IPS-20b (cell line): ENCODE results near the gene PSMD7.
"Not testable (repeated sequence)": the region's sequence is repeated elsewhere in the genome, so short reads cannot be mapped to it uniquely, and the experiment has no call there.

Experiments used
- H3K27ac ChIP-seq: one replicate; pipeline ENCODE4 v1.5.1; 2013; ENCODE audit warnings: low read length
- H3K27me3 ChIP-seq: 2 replicates; pipeline ENCODE4 v1.6.1; 2013; ENCODE audit warnings: mild to moderate bottlenecking, low read length, inconsistent platforms; ENCODE audit not compliant: insufficient read depth
- H3K36me3 ChIP-seq: 2 replicates; pipeline ENCODE4 v1.6.1; 2013; ENCODE audit warnings: low read depth, mild to moderate bottlenecking, inconsistent platforms, low read length, moderate library complexity; ENCODE audit not compliant: insufficient read depth
- H3K4me1 ChIP-seq: 2 replicates; pipeline ENCODE4 v1.6.1; 2013; ENCODE audit warnings: mild to moderate bottlenecking, control low read depth, inconsistent platforms, low read length, moderate library complexity; ENCODE audit not compliant: insufficient read depth
- H3K4me3 ChIP-seq: 2 replicates; pipeline ENCODE4 v1.5.1; 2013; ENCODE audit warnings: mild to moderate bottlenecking, low read length, inconsistent platforms
- H3K9ac ChIP-seq: 2 replicates; pipeline ENCODE4 v1.6.1; 2013; ENCODE audit warnings: low read depth, mild to moderate bottlenecking, inconsistent platforms, low read length, moderate library complexity
- H3K9me3 ChIP-seq: 2 replicates; pipeline ENCODE4 v1.6.1; 2013; ENCODE audit warnings: mild to moderate bottlenecking, low read depth, low read length, inconsistent platforms; ENCODE audit not compliant: insufficient read depth

Gene PSMD7

DNA sequence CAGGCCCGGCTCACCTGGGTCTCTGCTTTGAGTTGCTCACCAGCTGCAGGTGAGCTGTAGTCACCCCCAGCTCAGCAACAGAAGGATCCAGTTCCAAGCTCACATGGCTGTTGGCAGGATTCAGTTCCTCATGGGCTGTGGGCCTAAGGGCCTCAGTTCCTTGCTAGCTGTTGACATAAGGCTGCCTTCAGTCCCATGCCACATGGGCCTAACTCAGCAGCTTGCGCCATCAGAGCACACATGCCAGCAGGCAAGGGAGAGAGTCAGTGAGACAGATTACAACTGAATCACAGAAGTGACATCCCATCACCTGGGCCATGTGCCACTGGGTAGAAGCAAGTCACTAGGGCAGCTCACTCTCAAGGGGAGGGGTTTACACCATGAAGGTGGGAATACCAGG, 24.7 kb downstream of the PSMD7 start:
- no peak overlapping the region for H3K27ac ChIP-seq
- no peaks in the 10 kb centered on the region for H3K27me3 ChIP-seq
- no peaks in the 10 kb centered on the region for H3K9me3 ChIP-seq
- H3K9ac ChIP-seq, result no peak overlapping the region
- H3K36me3 ChIP-seq, result peaks cover 11% of the 10 kb centered on the region; the same call in 1 of the 2 replicates
- H3K4me3 ChIP-seq, result no peak overlapping the region
- H3K4me1 ChIP-seq, result 0 out of 2 replicates have a peak, but pooled peaks cover 4% of the 10 kb centered on the region

DNA sequence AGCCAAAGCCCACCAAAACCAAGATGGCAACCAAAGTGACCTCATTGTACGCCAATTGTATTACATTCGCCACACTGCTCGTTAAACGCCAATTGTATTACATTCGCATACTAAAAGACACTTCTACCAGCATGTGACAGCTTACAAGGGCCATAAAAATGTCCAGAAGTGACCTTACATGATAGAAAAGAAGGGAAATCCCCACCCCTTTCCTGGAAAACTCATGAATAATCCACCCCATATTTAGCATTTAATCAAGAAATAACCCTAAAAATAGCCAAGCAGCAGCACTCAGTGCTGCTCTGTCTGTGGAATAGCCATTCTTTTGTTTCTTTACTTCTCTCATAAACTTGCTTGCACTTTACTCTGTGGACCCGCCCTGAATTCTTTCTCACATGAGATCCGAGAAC, 25.7 kb downstream of the PSMD7 start:
- 0 out of 2 replicates have a peak, but pooled peaks cover 4% of the 10 kb centered on the region for H3K4me1 ChIP-seq
- no peak overlapping the region for H3K4me3 ChIP-seq
- no peaks in the 10 kb centered on the region for H3K9me3 ChIP-seq
- peaks cover 20% of the 10 kb centered on the region for H3K36me3 ChIP-seq
- no peaks in the 10 kb centered on the region for H3K27me3 ChIP-seq
- H3K9ac ChIP-seq, result no peak overlapping the region
- no peak overlapping the region for H3K27ac ChIP-seq

DNA sequence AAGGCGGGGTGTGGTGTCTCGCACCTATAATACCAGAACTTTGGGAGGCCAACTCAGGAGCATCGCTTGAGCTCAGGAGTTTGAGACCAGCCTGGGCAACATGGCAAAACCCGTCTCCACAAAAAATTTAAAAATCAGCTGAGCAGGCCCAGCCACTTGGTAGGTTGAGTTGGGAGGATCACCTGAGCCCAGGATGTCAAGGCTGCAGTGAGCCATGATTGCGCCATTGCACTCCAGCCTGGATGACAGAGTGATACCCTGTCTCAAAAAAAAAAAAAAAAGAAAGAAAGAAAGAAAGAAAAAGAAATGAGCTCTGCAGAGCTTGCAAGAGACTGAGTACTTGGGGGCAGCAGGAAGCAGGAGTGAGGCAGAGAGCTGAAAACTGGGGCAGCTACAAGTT, 28.2 kb downstream of the PSMD7 start:
- H3K9me3 ChIP-seq, H3K9ac ChIP-seq, H3K4me3 ChIP-seq, H3K27ac ChIP-seq, H3K27me3 ChIP-seq, H3K4me1 ChIP-seq: not testable (repeated sequence)
- H3K36me3 ChIP-seq, result peaks cover 30% of the 10 kb centered on the region

DNA sequence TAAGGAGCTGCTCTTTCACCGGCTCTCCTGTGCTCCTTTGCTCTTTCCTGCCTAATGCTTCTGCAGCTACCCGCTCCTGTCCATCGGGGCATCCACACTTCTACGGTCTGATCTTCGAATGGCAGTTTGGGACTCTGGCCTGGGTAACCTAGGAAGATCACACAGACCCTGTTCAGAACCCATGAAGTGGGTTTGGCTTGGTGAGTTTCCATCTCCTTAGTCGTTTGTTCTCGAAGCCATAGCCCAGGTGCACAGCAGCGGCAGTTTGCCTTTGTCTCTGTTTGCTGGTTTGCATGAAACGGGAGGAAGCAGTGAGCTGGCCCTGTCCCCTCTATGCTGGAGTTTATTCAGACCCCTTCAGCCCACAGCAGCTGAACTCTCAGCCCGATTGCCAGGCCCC, 29.0 kb downstream of the PSMD7 start:
- Histone ChIP-seq H3K9ac (no peak overlapping the region), H3K9me3 (no peaks in the 10 kb centered on the region), H3K4me1 (0 out of 2 replicates have a peak, but pooled peaks cover 4% of the 10 kb centered on the region), H3K4me3 (no peak overlapping the region), H3K27me3 (no peaks in the 10 kb centered on the region), H3K36me3 (peaks cover 31% of the 10 kb centered on the region), H3K27ac (no peak overlapping the region)

DNA sequence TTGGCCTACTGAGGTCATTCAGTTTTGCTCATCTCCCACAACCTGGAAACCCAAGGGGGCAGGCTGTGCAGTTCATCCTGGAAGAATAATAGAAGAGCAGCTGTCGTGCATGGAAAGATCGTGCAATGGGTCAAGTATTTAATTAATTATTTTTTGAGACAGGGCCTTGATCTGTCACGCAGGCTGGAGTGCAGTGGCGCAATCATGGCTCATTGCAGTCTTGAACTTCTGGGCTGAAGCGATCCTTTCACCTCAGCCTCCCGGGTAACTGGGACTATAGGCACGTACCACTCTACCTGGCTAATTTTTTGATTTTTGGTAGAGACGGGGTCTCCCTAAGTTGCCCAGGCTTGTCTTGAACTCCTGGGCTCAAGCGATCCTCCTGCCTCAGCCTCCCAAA, 31.7 kb downstream of the PSMD7 start:
- H3K36me3 ChIP-seq, result peaks cover 44% of the 10 kb centered on the region
- not testable (repeated sequence) for H3K27ac ChIP-seq, H3K9ac ChIP-seq, H3K4me1 ChIP-seq, H3K9me3 ChIP-seq, H3K27me3 ChIP-seq, H3K4me3 ChIP-seq

DNA sequence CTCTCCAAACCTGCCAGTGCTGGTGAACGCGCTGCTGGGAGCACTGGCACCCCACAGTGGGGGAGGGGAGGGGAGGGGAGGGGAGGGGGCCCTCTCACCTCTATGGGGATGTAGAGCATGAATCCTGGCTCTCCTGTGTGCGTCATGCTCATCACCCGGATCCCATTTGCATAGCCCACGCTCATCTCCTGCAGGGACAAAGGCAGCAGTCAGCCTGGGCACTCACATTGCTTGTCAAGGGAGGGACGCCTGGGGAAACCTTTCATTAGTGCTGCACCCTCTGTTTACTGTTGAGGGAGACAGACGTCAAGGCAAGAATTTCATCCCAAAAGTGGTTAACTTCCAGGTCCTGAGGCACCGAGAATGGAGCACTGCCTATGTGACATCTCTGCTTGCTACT, 35.9 kb downstream of the PSMD7 start:
- not testable (repeated sequence) for H3K4me3 ChIP-seq, H3K9ac ChIP-seq, H3K9me3 ChIP-seq, H3K27me3 ChIP-seq, H3K4me1 ChIP-seq, H3K27ac ChIP-seq
- peaks cover 35% of the 10 kb centered on the region for H3K36me3 ChIP-seq

DNA sequence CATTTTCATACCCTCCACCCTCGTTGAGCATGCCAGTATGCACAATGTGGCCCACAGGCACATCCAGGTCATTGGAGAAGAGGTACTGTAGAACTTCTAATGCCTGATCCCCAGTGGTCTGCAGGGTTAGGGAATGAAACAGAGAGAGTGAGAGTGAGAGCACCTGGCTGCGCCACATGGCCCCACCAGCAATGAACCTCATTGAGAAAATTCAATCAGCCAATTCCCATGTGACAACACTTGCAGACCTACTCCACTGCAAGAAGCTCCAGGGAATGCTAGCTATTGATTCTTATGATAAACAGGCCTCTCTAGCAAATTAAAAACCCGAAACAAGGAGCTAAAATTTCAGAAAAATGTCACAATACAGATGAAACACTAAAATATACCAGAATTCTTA, 40.9 kb downstream of the PSMD7 start:
- H3K4me3 ChIP-seq, H3K27ac ChIP-seq, H3K27me3 ChIP-seq, H3K9me3 ChIP-seq, H3K4me1 ChIP-seq, H3K9ac ChIP-seq: not testable (repeated sequence)
- H3K36me3 ChIP-seq, result peaks cover 55% of the 10 kb centered on the region; the same call in 1 of the 2 replicates

DNA sequence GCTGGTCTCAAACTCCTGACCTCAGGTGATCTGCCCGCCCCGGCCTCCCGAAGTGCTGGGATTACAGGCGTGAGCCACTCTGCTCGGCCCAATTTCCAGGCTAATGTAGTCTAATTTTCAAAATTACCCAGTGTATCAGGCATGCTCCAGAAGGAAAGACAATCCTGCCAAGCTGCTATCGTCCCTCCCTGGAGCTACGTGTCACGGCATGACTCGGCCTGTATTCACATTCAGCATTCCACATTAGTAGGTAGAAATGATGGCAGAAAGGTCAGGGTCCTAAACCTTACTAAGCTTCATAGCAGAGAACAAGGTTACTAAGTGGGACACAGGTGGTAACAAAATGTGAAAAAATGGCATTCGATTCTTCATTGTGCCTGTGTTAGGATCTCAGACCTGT, 42.6 kb downstream of the PSMD7 start:
- H3K27ac ChIP-seq, H3K27me3 ChIP-seq, H3K9ac ChIP-seq, H3K9me3 ChIP-seq, H3K4me1 ChIP-seq, H3K4me3 ChIP-seq: not testable (repeated sequence)
- peaks cover 56% of the 10 kb centered on the region; the same call in 1 of the 2 replicates for H3K36me3 ChIP-seq

DNA sequence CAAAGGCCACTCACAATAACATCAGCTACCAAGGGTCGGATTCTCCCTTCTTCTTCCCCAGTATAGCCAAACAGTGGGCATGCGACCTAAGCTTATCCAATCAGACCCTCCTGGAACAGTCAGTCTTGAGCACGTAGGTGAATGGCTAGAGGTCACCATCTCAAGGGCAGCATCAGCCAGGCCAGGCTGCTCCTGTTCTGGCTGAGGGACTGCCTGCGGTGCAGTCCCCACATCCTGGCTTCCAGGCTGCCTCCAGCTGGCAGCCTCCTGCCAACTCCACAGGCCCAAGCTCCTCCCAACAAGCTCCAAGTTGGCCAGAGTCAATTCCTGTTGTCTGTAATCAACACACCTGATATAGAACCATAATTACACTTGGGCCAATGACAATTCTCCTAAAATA, 56.4 kb downstream of the PSMD7 start:
- H3K9me3 ChIP-seq, H3K4me3 ChIP-seq: not testable (repeated sequence)

More for the DNA sequence above, 56.4 kb downstream of the PSMD7 start:
- H3K36me3 ChIP-seq, result peaks cover 59% of the 10 kb centered on the region
- H3K27me3 ChIP-seq, H3K4me1 ChIP-seq, H3K9ac ChIP-seq, H3K27ac ChIP-seq: not testable (repeated sequence)
